Measurements from ENCODE around the gene NRXN2.

The NRXN2 gene

GRCh38 chr11:64759131-64759721 is 36.2 kb upstream of the NRXN2 start:
- DNase-seq (ENCODE audit: low read depth in 2 of 3, low spot score in 2 of 3): no peak

DNA sequence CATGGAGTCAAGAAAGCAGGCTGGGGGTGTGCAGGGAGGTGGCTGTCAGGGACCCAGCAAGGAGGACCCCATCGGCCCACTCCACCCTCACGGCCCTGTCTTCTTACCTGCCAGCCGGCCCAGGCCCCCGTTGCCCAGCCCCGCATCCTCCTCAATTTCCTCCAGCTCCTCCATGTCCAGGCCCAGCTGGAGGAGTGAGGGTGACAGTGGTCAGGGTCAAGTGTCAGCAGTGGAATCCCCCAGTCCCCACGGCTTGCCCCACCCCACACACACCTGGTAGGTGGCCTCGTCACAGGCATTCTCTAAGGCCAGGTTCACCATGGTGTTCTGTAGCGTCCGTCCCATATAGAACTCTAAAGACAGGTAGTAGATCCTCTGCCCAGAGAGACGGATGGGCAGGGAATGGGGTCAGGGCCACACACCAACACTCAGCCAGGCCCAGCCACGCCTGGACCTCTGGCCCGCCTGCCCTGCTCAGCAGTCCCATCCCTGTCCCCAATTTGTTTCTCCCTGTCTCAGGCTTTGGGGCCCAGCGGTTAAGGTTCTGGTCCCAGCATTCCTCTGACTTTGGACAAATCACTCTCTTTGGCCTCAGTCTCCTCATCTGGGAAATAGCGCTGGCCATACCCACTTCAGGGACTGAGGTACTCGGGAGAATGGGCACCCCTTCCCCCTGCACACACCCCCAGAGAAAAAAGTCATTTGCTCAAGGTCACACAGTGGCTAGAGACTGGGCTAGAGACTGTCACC is 35.5 kb upstream of the NRXN2 start:
- DNase-seq (ENCODE audit: low read depth in 2 of 3, low spot score in 2 of 3): no peak

GRCh38 chr11:64757549-64758329 is 34.7 kb upstream of the NRXN2 start:
- no peak for DNase-seq (ENCODE audit: low read depth in 2 of 3, low spot score in 2 of 3)

DNA sequence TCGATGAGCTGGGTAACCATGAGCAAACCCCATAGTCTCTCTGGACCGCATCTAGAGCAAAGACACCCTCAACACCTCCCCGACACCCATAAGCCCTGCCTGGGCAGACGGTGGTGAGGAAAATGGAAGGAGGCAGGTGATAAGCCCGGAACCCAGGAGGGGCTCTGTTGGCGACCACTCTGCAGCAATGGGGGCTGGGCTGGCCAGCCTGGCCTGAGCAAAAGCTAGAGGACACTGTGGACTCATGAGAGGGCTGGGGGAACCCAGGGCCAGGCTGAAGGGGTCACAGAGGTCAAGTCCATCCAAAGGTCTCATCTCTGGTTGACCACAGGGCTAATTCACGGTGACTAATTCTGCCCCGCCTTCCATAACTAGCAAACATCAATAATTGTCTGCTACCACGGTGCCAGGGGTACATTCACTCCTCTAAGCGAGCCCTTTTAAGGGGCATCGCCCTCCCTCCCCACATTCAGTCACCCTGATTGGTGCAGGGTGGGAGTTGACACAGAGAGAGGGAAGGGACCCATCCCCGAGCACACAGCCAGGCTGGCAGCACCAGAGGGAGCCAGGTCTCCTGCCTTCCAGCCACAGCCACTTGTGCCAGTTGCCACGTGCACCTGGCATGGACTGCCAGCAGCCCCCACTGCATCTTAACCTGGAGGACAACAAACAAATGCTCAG is 32.8 kb upstream of the NRXN2 start:
- no peak for DNase-seq (ENCODE audit: low read depth in 2 of 3, low spot score in 2 of 3)

GRCh38 chr11:64754919-64755662 is 32.1 kb upstream of the NRXN2 start:
- no peak for DNase-seq (ENCODE audit: low read depth in 2 of 3, low spot score in 2 of 3)

DNA sequence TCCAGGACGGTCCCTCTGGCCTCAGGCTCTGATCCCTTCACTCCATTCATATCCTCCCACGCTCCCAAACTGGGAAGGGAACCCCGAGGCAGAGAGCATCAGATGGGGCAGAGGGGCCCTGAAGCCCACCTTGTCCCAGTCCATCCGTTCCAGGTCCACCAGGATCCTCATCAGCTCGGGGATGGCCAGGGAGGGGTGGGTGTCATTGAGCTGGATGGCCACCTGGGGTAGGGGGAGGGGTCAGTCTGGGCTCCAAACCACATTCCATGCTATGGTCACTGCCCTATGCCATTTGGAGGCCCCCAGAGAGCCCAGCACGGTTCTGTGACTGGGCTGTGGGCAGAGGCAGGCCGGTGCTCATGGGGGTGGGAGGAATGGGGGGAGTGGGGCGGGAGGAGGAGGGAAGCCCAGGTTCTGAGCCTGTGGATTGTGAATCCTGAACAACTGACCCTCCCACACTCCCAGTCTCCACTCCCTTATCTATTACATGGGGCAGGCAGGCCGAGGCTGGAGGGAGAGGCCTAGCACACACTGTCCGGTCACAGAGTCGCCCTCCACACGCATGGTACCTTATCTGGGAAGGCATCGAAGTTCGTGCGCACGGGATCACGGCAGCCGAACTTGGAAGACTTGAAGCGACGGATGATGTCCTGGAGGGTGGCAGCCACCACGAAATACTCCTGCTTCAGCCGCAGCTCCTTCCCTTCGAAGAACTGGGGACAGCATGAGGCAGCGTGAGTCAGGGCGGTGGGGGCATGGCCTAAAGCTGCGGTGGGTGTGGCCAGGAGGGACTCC is 31.3 kb upstream of the NRXN2 start:
- no peak for DNase-seq (ENCODE audit: low read depth in 2 of 3, low spot score in 2 of 3)

DNA sequence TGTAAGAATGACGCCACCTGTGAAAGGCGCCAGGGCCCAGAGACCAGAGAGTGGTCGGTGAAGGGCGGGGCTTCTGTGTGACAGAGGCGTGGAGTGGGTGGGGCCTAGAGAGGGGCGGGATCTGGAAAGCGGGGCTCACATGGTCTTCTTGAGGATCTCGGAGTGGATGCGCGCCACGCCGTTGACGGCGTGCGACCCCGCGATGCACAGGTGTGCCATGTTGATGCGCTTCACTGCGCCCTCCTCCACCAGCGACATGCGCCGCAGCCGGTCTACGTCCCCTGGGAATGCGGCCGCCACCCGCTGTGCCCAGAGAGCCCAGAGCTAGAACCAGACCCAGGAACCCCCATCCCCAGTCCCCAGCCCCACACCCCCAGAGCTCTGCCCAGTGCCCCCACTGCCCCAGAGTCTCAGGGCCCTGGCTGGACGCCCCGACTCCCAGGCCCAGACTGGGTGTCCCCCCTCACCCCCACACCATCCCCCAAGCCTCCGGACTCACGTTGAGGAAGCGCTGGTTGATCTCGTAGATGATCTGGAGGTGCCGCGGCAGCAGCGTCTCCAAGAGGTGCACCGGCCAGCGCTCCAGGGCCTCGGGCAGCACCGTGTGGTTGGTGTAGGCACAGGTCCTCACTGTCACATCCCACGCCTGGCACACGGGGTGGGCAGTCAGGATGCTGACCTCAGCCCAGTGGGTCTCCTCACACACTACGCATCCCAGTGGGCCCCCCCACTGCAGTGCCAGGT is 30.6 kb upstream of the NRXN2 start:
- no peak for DNase-seq (ENCODE audit: low read depth in 2 of 3, low spot score in 2 of 3)

GRCh38 chr11:64753019-64753379 is 30.0 kb upstream of the NRXN2 start:
- no peak for DNase-seq (ENCODE audit: low read depth in 2 of 3, low spot score in 2 of 3)

GRCh38 chr11:64752175-64752970 is 29.4 kb upstream of the NRXN2 start:
- DNase-seq (ENCODE audit: low read depth in 2 of 3, low spot score in 2 of 3): no peak

DNA sequence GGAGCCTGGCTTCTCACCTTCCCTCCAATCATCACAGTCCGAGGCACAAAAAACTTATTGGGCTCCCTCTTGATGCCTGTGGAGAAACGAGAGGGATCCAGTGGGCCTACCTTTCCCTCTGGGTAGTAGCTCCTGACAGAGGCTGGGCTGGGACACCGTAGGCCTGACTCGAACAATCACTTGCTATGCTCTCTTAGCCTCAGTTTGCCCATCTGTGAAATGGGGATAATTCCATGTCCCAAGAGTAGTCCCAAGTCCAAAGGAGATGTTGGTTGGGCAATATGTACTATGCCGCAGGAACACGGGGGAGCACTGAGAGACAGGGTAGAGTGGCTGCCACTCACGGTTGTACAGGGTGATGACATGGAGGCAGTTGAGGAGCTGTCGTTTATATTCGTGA is 28.6 kb upstream of the NRXN2 start:
- DNase-seq (ENCODE audit: low read depth in 2 of 3, low spot score in 2 of 3): no peak

- no peak for DNase-seq (ENCODE audit: low read depth in 2 of 3, low spot score in 2 of 3)
These were observed 28.1 kb upstream of the NRXN2 start for GRCh38 chr11:64751136-64751535.

- DNase-seq (ENCODE audit: low read depth in 2 of 3, low spot score in 2 of 3): no peak
These were observed 27.5 kb upstream of the NRXN2 start for GRCh38 chr11:64750361-64751054.

GRCh38 chr11:64747961-64748665 is 25.1 kb upstream of the NRXN2 start:
- no peak for DNase-seq (ENCODE audit: low read depth in 2 of 3, low spot score in 2 of 3)

DNA sequence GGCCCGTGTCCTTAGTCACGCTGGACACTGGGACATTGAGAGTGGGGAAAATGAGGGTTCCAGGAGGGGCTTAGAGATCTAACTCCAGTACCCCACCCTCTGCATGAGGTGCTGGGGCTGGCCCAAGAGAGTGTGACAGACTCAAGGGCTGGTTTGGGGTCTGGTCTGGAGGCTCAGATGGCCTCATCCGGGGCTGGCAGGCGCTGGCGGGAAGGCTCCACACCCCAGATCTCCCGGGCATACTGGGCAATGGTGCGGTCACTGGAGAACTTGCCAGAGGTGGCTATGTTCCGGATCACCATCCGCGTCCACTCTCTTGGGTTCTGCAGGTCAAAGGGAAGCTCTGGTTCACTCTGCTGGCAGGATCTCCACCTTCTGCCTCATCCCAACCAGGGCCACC is 23.5 kb upstream of the NRXN2 start:
- DNase-seq (ENCODE audit: low read depth in 2 of 3, low spot score in 2 of 3): no peak

DNA sequence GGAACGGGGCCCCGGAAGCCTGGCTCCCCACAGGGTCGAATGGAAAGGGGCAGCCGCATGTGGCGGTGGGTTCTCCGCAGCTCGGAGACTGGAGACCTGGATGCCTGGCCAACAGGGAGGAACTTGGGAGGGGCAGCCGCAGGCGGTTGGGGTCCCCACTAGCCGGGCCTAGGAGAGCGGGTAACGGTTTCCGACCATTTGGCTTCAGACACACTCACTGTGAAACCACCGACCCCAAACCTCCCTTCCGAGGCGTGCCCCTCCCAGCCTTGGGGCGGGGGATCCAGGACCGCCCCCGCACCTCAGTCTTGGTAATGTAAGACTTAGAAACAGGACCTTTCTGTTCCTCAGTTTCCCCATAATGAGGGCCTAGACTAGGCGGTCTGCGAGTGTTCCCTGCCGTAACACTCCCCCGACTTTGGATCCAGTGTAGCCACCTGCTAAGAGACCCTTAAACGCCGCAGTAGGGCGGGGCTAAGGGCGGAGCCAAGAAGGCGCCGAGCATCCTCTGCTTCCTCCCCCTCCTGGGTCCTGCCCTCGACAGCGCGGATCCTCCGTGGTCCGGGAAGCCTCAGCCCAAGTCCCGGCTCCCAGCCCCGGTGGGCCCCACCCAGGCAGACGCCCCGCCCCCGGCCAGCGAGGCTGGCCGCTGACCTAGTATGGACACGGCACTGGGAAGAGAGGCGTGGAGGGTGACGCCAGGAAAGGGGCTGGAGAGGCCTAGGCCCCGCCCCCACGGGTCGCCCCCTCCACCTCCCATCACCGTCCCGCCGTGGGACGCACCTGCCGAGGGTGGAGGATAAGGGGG is 22.7 kb upstream of the NRXN2 start:
- peak in 1 of 3 experiments; percentile 51 for DNase-seq (ENCODE audit: low read depth in 2 of 3, low spot score in 2 of 3)

GRCh38 chr11:64745189-64745520 is 22.2 kb upstream of the NRXN2 start:
- DNase-seq (ENCODE audit: low read depth in 2 of 3, low spot score in 2 of 3): no peak

All from activated CD8-positive, alpha-beta memory T cell treated with anti-CD3 and anti-CD28 coated beads for 48 hours (primary cell).